Parathyroid adenoma (tissue), 2 donors: ENCODE results near the gene HOXA6.

Source experiments
- H2AFZ ChIP-seq: fragments of 300-600 bp; sonication (generic); one replicate; pipeline ENCODE4 v1.7.0; 2017; ENCODE audit warnings: antibody characterized with exemption, mild to moderate bottlenecking
- H3K27ac ChIP-seq: fragments of 300-600 bp; sonication (generic); one replicate; pipeline ENCODE4 v1.7.0; 2017
- H3K27me3 ChIP-seq: fragments of 300-600 bp; sonication (generic); one replicate; pipeline ENCODE4 v1.7.0; 2017; ENCODE audit warnings: low read length; ENCODE audit not compliant: control insufficient read depth, insufficient read depth
- H3K36me3 ChIP-seq: fragments of 300-600 bp; sonication (generic); one replicate; pipeline ENCODE4 v1.7.0; 2017; ENCODE audit warnings: low read length; ENCODE audit not compliant: control insufficient read depth, insufficient read depth
- H3K4me1 ChIP-seq: fragments of 300-600 bp; sonication (generic); one replicate; pipeline ENCODE4 v1.7.0; 2017; ENCODE audit warnings: control low read depth
- H3K4me2 ChIP-seq: fragments of 300-600 bp; sonication (generic); one replicate; pipeline ENCODE4 v1.7.0; 2017; ENCODE audit warnings: low read length
- H3K4me3 ChIP-seq: fragments of 300-600 bp; sonication (generic); one replicate; pipeline ENCODE4 v1.7.0; 2017; ENCODE audit warnings: low read depth, low read length
- H3K79me2 ChIP-seq: fragments of 300-600 bp; sonication (generic); one replicate; pipeline ENCODE4 v1.7.0; 2017; ENCODE audit warnings: control low read depth
- H3K9ac ChIP-seq: fragments of 300-600 bp; sonication (generic); one replicate; pipeline ENCODE4 v1.7.0; 2017; ENCODE audit warnings: mild to moderate bottlenecking
- H3K9me3 ChIP-seq: fragments of 300-600 bp; sonication (generic); one replicate; pipeline ENCODE4 v1.7.0; 2017; ENCODE audit warnings: low read length; ENCODE audit not compliant: control insufficient read depth
- TF ChIP-seq, protein P1 (sequence below): fragments of 300-600 bp; sonication (generic); IDR thresholded peaks from one replicate; pipeline ENCODE4 v1.7.0; 2017; ENCODE audit warnings: antibody characterized with exemption, mild to moderate bottlenecking
- donor health status: primary hyperparathyroidism.

HOXA6 gene

DNA sequence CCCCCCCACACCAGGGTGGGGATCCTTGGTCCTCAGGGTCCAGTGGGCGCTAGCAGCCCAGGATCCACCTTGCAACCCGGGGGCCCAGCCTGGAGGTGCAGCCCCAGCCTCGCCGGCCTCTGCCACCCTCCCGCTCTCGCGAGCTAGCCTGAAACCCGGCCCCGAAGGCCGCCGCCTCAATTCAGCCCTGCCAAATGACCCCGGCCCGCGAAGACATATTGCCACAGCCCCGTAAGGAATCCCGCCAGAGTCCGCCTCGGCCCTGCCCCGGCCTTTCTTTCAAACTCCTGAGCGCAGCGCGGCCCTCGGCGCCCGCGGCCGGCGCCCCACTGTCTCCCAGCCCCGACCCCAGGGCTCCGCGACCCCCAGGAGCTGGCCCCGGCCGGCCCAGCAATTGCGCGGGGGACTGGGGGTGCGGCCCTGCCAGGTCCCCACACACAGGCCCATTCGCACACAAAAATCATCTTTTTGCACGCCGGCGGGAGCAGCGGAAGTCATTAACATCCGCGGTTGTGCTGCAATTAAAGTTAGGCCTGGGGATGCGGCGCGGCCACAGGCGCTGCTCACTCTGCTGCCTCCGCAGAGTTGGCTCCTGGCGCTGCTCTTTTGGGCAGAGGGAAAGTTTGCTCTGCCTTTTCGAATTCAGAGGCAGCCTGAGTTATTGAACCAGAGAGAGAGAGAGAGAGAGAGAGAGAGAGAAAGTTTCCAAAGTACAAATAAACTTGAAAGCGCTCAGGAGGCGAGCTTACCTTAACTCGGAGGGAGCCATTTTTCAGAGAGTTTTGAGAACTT is 8.0 kb downstream of the HOXA6 start:
- Histone ChIP-seq H3K27me3 (no peaks in the 10 kb centered on the region), H3K4me3 (no peak overlapping the region), H3K9me3 (no peaks in the 10 kb centered on the region), H3K36me3 (no peaks in the 10 kb centered on the region), H2AFZ (no peak overlapping the region), H3K4me2 (no peak overlapping the region), H3K27ac (no peak overlapping the region), H3K79me2 (no peaks in the 10 kb centered on the region), H3K9ac (no peak overlapping the region), H3K4me1 (no peaks in the 10 kb centered on the region)
- TF ChIP-seq, protein P1, sequence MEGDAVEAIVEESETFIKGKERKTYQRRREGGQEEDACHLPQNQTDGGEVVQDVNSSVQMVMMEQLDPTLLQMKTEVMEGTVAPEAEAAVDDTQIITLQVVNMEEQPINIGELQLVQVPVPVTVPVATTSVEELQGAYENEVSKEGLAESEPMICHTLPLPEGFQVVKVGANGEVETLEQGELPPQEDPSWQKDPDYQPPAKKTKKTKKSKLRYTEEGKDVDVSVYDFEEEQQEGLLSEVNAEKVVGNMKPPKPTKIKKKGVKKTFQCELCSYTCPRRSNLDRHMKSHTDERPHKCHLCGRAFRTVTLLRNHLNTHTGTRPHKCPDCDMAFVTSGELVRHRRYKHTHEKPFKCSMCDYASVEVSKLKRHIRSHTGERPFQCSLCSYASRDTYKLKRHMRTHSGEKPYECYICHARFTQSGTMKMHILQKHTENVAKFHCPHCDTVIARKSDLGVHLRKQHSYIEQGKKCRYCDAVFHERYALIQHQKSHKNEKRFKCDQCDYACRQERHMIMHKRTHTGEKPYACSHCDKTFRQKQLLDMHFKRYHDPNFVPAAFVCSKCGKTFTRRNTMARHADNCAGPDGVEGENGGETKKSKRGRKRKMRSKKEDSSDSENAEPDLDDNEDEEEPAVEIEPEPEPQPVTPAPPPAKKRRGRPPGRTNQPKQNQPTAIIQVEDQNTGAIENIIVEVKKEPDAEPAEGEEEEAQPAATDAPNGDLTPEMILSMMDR, result no peak

DNA sequence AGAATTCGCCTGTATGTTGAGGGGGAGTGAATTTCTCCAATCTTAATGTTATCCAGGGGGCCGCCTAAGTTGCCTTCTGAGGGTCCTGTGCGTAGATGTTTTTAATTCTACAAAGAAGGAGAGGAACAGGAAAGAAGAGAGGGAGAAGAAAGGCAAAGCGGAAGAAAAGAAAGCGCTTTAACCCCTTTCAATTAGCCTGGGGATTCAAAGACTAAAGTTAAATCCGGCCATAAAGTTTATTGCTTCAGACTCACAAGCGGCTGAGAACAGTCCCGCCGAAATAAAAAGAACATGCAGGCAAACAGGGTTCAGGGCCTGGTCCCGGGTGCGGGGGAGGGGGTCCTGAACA is 8.6 kb downstream of the HOXA6 start:
- Histone ChIP-seq H3K36me3 (no peaks in the 10 kb centered on the region), H3K4me2 (no peak overlapping the region), H3K27ac (no peak overlapping the region), H2AFZ (no peak overlapping the region), H3K27me3 (no peaks in the 10 kb centered on the region), H3K79me2 (no peaks in the 10 kb centered on the region), H3K4me1 (no peaks in the 10 kb centered on the region), H3K4me3 (no peak overlapping the region), H3K9ac (no peak overlapping the region), H3K9me3 (no peaks in the 10 kb centered on the region)
- TF ChIP-seq, protein P1, result no peak

DNA sequence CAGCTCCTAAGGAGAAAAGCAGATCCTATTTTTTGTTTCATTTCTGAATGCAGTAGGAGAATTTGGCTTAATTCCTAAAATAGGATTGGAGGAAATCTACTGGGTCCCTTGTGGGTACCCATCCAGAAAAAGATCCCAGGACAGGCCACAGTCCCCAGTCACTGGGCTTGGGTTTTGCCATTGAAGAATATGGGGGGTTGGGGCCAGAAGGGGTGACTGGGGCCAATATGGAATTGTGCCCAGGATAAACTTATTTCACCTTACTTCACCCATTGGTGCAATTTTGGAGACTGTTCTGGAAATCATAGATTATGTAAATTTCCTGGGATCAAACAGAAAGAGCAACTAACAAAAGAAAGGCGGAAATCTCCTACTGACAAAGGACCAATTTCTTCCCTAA is 9.1 kb downstream of the HOXA6 start:
- no peak overlapping the region for H3K9ac ChIP-seq
- no peak overlapping the region for H3K4me2 ChIP-seq
- no peak overlapping the region for H3K4me3 ChIP-seq
- H3K4me1 ChIP-seq, result no peaks in the 10 kb centered on the region
- no peak overlapping the region for H2AFZ ChIP-seq
- no peaks in the 10 kb centered on the region for H3K27me3 ChIP-seq
- no peak overlapping the region for H3K27ac ChIP-seq
- no peaks in the 10 kb centered on the region for H3K9me3 ChIP-seq
- TF ChIP-seq, protein P1, result no peak
- H3K79me2 ChIP-seq, result no peaks in the 10 kb centered on the region
- H3K36me3 ChIP-seq, result no peaks in the 10 kb centered on the region

DNA sequence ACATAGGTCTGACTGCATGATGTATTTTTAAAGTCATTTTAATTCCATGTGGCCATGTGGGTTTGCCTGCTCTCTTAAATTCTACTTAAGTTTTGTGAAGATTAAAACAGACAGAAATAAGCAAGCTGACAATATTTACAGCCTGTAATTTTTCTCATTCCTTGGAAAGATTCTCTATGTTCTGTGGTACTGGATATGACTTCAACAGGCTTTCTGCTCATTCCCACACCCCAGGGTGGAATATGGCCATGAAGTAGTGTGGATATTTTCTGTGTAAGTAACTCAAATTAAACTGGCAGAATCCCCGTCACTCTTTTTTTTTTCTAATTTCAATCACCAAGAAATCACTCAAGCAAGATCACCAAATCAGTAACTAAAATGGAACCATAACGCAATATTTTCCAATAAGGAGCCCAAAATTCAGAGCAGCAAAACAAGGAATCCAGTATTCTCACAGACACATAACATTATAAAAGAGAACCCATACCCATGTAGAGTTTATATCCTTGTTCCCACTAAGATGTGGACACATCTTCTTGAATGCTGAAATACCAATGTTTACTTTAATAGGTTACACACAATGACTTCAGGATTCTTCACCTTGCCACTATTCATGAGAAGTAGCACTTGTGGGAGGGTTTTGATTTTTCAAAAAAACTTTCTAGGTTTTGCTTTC is 9.8 kb downstream of the HOXA6 start:
- Histone ChIP-seq H3K4me2 (no peak overlapping the region), H3K36me3 (no peaks in the 10 kb centered on the region), H3K27me3 (no peaks in the 10 kb centered on the region), H3K4me1 (no peaks in the 10 kb centered on the region), H3K4me3 (no peak overlapping the region), H3K79me2 (no peaks in the 10 kb centered on the region), H2AFZ (no peak overlapping the region), H3K9ac (no peak overlapping the region), H3K27ac (no peak overlapping the region), H3K9me3 (no peaks in the 10 kb centered on the region)
- TF ChIP-seq, protein P1, result no peak
